Measurements from ENCODE around the gene PPP1R2C. TPM values are rescaled to one million over a fixed set of nuclear protein-coding genes. Genes with fewer than 3 reads are reported as not detected.

The PPP1R2C gene
- total RNA-seq, 4 donors from 2014 or later, result not detected

DNA sequence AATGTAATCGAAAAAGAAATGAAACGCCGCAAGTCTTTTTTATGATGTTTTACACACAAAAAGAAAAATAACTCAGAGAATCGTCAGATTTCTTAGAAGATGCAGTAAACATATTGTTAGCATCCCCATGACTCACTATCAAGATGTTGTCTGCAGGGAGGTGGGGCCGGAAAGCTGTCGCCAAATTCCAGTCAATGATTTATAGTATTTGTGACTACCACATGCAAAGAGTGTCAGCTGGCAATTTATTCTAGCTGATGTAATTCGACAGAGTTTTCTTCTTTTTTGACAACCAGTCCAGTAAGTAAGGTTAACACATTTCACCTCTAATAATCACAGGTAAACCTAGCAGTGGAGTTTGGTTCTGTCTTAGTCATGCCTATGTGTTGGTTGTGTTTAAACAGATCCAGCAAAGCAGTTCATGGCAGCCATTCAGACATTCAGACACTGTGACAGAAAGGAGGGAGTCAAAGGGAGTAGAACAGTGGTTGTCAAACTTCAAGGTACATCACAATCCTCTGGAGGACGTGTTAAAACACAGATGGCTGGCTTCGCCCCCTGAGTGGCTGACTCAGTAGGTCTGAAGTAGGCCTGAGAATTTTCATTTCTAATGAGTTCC lies 19.8 kb upstream of the PPP1R2C start:
- Histone ChIP-seq H3K27me3 (no peaks in the 10 kb centered on the region), H3K9me3 (no peaks in the 10 kb centered on the region), H3K4me1 (no peaks in the 10 kb centered on the region), H3K4me3 (no peak overlapping the region), H3K36me3 (no peaks in the 10 kb centered on the region), H3K27ac (no peak overlapping the region)
- TF ChIP-seq CTCF (IDR thresholded peaks at IDR 0.05), result no peak
- TF ChIP-seq POLR2A (IDR thresholded peaks at IDR 0.05), result no peak
- 51 to 67% methylated on average over 9 of the region's 9 CpGs for WGBS, 2 donors
- intact Hi-C loops (cut with DNase I), result no loop called here
- no peak for DNase-seq

GRCh38 chrX:42783451-42783850 lies 5.5 kb upstream of the PPP1R2C start:
- Histone ChIP-seq H3K9me3 (no peaks in the 10 kb centered on the region), H3K4me1 (no peaks in the 10 kb centered on the region), H3K36me3 (no peaks in the 10 kb centered on the region), H3K27me3 (no peaks in the 10 kb centered on the region), H3K4me3 (no peak overlapping the region), H3K27ac (no peak overlapping the region)
- no peak for DNase-seq
- intact Hi-C loops (cut with DNase I), result no loop called here
- TF ChIP-seq CTCF (IDR thresholded peaks at IDR 0.05), result no peak
- TF ChIP-seq POLR2A (IDR thresholded peaks at IDR 0.05), result no peak

DNA sequence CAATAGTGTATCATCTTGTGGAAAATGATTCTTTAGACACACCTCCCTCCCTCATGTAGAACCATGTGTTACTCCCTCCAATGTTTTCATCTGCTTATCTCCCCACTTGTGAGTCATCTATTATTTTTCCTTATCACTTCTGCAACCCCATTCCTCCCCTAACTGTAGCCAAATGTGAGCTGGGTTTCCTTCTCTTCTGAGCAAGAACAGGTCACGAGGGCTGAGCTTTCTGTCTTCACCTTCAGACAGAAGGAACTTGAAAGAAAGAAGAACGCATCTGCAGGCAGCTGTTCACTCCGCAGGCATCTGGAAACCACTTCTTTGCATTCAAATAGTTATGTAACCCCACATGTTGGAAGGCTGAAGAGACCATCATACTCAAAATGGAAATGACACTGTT lies 1.8 kb downstream of the PPP1R2C start:
- no peak overlapping the region for H3K4me3 ChIP-seq
- no peaks in the 10 kb centered on the region for H3K4me1 ChIP-seq
- no peak overlapping the region for H3K27ac ChIP-seq
- 33 to 54% methylated on average over 3 of the region's 3 CpGs for WGBS, 2 donors
- H3K36me3 ChIP-seq, result no peaks in the 10 kb centered on the region
- no peaks in the 10 kb centered on the region for H3K27me3 ChIP-seq
- TF ChIP-seq CTCF (IDR thresholded peaks at IDR 0.05) (no peak), POLR2A (IDR thresholded peaks at IDR 0.05) (no peak)
- intact Hi-C loops (cut with DNase I), result no loop called here
- no peaks in the 10 kb centered on the region for H3K9me3 ChIP-seq
- DNase-seq, result no peak

DNA sequence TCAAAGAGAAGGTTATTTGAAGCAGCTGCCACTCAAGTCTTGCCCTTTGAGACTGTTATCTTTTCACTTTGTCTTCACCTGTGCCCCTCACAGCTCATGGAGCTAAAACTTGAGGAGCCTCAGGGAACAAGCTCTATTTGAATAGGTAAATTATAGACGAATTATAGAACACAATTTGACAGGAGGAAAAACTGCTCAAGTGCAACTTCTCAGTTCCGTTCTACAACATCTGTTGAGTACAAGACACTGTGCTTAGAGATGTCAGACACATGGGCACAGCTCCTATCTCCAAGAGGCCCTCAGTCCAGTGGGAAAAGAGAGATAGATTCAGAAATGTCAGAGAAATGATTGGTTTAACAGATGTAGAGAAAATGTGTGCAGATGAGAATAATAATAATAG lies 5.1 kb downstream of the PPP1R2C start:
- no peak overlapping the region for H3K4me3 ChIP-seq
- TF ChIP-seq POLR2A (IDR thresholded peaks at IDR 0.05), result no peak
- no peak for TF ChIP-seq CTCF (IDR thresholded peaks at IDR 0.05)
- H3K4me1 ChIP-seq, result no peaks in the 10 kb centered on the region
- DNase-seq, result no peak
- H3K27me3 ChIP-seq, result no peaks in the 10 kb centered on the region
- no peaks in the 10 kb centered on the region for H3K9me3 ChIP-seq
- no peaks in the 10 kb centered on the region for H3K36me3 ChIP-seq
- 45 to 60% methylated on average over 1 to 2 of the region's 2 CpGs for WGBS, 2 donors
- H3K27ac ChIP-seq, result no peak overlapping the region
- intact Hi-C loops (cut with DNase I), result no loop called here

- Histone ChIP-seq H3K27me3 (no peaks in the 10 kb centered on the region), H3K36me3 (no peaks in the 10 kb centered on the region), H3K4me3 (no peak overlapping the region), H3K27ac (no peak overlapping the region), H3K4me1 (no peaks in the 10 kb centered on the region), H3K9me3 (no peaks in the 10 kb centered on the region)
- no peak for DNase-seq
- no peak for TF ChIP-seq POLR2A (IDR thresholded peaks at IDR 0.05)
- no peak for TF ChIP-seq CTCF (IDR thresholded peaks at IDR 0.05)
- 27 to 63% methylated on average over 1 to 2 of the region's 2 CpGs for WGBS, 2 donors
- intact Hi-C loops (cut with DNase I), result no loop called here
Observed at GRCh38 chrX:42771506-42772335, 6.2 kb downstream of the PPP1R2C start.

All from esophagus squamous epithelium (tissue), 5 donors.